Inflammatory macrophage (primary cell): ENCODE measurements around the gene MRPL44.
A peak's percentile ranks its signal among the peaks of the same experiment; 100 is the strongest.

Source experiments
- DNase-seq, 2 donors: peaks; one replicate each; pipeline ENCODE4 v3.0.0-alpha.2; 2020 to 2022

The MRPL44 gene

DNA sequence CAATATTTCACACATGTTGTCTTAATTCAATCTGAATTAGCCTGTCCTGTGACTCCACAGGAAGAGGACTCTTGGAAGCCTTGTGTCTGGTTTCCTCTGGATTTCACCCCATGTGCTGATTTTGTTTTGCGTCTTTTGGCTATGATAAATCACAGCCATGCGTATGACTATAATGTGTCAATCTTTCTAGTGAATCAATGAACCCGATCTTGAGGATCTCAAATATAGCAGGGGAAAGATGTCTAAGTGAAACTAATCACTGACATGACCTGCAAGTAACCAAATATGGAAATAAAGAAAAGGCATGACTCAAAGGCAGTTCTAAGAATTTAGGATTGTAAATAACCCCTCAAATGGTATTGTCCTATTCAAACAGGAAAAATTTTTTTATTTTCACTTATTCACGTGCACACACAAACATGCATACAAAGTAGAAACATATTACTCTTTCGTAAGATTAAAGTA lies 20.4 kb upstream of the MRPL44 start:
- DNase-seq: no peak

DNA sequence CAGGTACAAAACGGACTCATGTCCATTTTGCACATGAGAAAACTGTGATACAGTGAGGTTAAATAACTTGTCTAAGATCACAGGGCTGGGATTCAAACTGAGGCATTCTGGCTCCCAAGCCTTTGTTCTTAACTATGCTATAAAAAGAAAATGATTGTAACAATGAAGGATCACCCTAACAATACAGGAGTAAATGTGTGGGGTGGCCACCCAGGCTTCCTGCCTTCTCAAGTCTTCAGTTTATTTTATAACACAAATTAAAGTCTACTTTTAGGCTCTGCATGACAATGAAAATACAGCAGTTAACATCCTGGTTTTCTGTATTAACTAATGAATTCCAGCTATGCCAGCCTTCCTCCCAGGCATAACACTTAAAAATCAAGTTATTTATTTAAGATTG lies 19.7 kb upstream of the MRPL44 start:
- DNase-seq: no peak

DNA sequence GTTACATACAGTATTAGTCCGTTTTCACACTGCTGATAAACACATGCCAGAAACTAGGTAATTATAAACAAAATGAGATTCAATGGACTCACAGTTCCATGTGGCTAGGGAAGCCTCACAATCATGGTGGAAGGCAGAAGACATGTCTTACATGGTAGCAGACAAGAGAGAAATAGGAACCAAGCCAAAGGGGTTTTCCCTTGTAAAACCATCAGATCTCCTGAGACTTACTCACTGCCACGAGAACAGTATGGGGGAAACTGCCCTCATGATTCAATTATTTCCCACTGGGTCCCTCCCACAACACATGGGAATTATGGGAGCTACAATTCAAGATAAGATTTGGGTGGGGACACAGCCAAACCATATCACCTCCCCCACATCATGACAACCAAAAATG lies 17.8 kb upstream of the MRPL44 start:
- DNase-seq: peak; percentile 88 to 89

DNA sequence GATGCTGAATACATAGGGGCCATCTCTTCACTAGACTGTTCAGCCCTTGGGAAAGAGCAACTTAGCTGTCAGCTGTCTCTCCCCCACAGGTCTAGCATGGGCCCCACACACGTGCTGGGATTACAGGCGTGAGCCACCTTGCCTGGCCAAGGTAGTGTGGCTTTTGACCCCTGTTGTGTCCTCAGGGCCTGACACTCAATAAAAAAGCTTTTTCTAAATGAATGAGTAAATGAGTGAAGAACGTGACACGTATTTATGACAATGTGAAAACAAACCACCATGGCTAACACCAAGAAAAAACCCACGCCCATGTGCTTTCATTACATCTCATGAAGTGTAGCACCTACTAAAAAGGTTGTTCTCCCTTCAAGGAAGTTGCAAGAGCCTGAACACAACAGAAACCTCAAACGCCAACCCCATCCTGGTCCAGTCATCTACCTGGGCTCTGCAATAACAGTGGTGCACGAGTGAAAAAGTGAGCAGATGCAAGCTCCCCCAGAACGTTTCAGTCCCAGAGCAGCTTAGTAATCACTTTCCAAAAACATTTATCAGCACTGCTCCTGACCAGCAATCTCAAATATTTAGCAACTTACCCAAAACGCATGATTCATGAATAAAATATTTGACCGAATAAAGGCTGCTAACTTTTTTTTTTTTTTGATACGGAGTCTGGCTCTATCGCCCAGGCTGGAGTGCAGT lies 15.5 kb upstream of the MRPL44 start:
- DNase-seq: no peak

DNA sequence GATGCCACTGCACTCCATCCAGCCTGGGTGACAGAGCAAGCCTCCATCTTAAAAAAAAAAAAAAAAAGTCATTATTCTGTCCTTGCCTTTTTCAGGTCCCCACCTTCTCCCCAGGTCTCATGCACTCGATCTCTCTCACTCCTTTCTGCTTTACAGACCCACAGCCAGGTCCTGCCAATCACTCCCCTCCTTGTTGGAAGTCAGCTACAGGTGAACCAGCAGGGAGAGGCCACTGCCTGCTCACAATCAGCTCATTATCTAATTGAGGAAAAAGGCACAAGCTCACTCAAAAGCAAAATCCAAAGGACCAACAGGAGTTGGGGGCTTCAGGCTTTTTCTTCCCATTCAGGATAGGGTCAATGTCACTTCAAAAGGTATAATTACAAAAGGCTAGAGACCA lies 14.1 kb upstream of the MRPL44 start:
- DNase-seq: no peak

DNA sequence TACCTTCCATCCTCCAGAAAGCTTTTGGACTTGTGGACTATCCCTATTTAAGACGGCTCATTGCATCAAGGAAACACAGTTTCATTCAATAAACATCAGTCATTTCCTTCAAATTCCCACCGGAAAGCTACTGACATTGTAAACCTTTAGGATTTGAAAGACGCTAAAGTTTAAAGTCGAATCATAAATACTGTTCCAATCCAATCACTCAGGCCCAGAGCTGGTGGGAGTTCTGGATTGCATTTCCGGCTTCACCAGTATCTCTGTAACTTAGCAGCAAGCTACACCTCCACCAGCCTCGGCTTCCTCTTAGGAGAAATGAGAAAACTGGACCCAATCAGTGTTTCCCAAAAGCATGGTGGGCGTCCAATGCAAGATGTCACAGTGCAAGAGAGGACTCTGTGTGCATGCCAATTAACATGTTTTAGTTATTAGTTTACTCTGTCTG lies 13.7 kb upstream of the MRPL44 start:
- DNase-seq: peak; percentile 79 to 92

DNA sequence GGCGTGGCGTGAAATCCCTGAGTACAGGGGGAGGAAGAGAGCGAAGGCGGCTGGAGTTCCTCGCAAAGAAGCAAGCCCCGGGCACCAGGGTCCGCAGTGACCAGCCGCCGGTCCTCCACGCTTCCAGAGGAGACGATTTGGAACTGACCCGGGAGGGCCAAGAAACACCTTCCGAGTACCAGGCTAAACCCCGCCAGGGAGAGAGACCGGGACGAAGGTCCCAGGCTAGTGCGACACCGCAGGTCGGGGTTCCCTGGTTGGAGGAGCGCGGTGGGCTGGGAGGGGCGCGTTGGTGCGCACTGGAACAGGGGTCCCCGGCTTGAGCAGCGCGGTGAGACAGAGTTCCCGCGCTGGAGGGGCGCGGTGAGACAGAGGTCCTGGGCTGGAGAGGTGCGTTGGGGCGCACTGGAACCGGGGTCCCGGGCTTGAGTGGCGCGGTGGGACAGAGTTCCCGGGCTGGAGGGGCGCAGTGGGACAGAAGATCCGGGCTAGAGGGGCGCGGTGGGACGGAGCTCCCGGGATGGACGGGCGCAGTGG lies 13.0 kb upstream of the MRPL44 start:
- peak in 1 of 2 donors; percentile 31 for DNase-seq

DNA sequence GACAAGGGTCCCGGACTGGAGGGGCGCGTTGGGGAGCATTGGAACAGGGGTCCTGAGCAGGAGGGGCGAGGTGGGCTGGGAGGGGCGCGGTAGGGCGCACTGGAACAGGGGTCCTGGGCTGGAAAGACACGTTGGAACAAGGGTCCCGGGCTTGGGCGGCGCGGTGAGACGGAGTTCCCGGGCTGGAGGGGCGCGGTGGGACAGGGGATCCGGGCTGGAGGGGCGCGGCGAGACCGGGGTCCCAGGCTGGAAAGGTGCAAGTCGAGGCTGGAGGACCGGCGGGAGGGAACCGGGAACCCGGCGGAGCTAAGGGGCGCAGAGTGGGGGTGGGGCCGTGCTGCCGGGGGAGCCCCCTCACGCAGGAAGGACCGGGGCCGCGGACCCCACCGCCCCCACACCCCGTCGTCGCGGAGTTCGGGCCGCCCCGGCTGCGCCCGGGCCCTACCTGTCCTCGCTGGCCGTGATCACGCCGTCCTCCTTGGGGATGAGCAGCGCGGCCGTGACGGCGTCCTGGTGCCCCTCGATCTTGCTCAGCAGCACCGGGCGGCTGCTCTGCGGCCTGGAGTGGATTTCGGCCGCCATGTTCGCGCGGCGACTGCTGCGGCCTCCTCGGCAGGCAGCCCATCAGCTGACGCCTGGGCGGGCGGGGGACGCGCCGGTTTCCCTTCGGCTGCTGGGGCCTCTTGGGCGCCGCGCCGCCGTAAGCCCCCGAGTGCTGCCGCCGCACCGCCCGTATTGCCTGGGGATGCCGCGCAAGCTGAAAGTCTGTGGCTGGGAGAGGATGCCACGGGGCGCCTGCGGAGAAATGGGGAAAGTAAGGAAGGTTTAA lies 12.3 kb upstream of the MRPL44 start, which contains the start of gene WDFY1:
Gene WDFY1, minus strand, starts transcription at position 633 of the 829 bp plus-strand sequence. Its CDS starts 51 bp downstream, at position 582.
- peak; percentile 88 to 93 for DNase-seq

DNA sequence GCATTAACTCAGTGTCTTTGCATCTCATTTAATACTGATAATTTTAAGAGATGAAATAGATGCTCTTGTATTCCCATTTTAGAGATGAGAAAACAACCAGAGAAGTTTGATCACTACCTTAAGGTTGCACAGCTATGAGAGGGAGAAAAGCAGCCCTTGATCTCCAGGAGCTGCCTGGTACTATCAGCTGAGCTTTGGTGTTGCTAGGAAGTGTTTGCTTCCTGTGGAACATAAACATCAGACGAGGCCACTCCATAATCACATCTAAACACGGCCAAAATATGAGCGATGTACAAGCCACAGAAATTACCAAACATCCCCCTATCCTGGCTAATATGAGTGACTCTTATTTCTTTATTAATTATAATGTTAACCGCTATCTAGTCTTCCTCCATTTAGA lies 11.5 kb upstream of the MRPL44 start:
- DNase-seq: no peak

DNA sequence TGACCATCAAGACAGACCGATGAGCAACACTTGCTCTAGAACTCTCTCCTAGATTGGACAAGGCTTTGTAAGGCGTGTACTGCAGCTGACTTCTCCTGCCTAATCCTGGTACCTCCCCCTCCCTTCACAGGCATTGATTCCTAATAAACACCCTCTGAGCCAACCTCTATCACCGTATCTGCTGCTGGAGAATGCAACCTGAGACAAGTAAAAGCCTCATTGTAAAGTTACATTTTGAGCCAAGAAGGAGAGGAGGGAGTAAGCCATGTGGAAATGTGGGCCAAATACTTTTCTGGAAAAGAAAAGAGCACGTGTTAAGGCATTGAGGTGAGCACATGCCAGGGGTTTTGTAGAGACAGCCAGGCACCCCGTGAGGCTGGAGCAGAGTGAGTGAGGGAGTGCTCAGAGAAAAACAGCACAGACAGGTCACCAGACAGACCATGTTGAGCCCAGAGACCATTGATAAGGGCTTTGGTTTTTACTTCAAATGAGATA lies 9.5 kb upstream of the MRPL44 start:
- DNase-seq: no peak

DNA sequence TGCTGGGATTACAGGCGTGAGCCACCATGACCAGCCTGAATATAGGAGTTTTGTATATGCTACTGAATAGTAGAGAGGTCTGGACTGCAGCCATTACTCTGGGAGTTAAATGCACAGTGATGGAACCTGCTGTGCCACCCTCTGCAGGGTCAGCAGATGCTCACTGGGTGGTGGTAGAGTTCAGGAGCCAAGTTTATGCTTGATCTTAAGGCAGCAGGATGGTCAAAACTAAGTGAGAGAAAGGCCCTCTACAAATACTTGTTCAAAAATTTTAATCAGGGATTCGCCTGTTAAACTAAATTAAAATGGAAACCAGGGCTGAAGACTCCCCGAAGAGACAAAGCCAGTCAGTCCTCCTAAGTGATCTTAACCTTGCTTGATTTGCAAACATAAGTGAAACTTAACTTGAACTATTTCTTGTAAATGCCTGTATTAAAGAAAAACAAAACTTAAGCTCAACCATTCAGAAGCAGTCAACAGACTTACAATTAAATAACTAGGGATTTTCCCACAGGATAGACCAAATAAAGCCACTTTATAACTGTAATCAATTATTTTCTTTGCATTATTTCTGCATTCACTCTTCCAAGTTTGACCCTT lies 7.9 kb upstream of the MRPL44 start:
- DNase-seq: no peak

DNA sequence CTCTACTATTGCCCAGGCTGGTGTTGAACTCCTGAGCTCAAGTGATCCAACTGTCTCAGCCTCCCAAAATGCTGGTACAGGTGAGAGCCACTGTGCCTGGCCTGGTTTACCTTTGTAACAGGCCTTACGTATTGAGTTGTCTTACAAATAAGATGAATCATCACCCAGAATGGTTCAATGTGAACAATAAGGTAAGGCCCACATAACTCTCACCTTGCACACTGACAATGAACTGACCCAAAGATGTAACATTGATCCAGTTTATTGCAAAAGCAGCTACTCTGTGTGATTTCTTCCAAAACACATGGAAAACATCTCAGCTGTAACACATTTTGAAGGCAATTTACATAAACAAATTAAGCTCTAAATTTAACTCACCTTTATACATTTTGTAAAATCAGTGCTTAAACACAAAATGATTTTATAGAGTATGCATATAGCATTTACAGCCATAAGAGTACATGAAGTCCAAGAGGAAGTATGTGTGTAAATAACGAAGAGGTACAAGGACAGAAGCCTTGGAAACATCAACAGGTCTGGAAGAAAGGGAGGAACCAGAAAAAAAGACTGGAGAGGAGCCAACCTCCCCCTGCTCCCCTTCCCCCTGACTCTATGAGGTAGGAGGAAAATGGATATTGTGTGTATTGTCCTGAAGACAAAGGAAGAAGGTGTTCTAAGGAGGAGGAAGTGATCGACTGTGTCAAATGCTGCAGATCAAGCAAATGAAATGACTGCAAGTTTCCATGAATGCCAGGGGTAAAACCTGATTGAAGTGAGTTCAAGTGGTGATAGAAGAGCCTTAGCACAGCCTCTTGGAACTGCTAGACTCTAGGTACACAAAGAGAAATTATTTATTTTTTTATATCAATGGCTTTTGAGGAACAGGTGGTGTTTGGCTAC lies 6.6 kb upstream of the MRPL44 start:
- no peak for DNase-seq

DNA sequence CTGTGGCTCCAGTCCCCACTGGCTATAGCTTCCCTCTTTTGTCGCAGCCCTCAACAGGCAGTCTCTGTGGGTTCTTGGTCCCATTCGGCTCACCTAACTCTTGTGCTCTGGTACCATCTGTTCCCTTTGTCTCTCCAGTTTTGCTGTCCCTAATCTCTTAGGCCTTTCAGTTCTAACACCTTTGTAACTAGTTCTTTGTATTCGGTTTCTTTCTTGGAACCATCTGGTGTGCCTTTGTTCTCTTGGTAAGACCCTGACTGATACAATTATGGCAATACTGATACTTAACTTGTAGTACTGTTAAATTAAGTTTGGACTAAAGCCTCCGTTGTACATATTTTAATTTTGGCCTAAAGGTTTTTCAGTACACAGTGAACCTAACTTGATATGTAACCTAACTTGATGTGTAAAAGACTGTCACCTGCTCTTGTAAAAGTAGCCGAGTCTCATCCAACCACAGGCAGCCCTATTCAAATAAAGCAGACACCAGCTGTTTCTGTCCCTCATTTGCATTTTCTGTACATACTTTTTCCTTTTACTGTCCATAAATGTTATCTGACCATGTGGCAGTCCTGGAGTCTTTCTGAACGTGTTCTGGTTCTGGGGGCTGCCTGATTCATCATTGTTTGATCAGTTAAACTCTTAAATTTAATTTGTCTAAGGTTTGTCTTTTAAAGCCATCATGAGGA lies 4.8 kb upstream of the MRPL44 start:
- DNase-seq: no peak

DNA sequence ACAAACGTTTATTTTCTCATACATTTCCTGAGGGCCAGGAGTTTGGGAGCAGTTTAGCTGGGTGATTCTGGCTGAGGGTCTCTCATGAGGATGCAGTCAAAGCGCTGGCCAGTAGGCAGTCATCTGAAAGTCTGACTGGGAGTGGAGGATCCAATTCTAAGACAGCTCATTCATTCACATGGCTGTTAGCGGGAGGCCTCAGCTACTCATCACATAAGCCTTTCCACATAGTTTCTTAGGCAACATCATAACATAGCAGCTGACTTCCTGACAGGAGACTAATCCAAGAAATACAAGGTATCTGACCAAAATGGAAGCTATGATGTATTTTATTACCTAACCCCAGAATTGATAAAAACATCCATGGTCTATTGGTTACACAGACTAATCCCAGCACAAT lies 2.9 kb upstream of the MRPL44 start:
- peak; percentile 71 for DNase-seq

DNA sequence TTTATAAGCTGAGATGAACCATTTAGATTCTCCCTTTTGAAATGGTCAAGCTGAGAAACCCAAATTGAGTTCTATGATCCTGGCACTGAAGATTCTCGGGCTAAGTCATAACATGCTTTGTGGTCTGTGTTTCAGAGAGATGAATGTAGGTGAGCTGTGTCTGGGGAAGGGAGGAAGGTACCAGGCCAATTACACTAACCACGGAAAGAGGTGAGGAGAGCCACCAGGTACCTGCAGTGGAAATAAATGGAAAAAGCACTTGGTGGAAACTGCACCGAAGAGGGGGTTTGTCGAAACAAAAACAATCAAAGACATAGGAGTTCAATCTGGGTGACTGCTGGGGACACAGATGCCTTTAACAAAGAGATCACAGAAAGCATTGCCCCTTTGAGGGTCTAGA lies 963 bp upstream of the MRPL44 start:
- no peak for DNase-seq

DNA sequence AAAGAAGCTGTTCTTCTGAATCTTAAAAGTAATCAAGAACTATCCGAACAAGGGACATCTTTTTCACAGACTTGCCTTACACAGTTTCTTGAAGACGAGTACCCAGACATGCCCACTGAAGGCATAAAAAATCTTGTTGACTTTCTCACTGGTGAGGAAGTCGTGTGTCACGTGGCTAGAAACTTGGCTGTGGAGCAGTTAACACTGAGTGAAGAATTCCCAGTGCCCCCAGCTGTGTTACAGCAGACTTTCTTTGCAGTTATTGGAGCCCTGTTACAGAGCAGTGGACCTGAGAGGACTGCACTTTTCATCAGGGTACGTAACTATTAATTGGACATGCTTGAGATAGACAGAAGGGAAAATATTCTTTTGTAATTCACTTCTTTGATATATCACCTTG lies 2.4 kb downstream of the MRPL44 start:
- DNase-seq: peak; percentile 41 to 43

DNA sequence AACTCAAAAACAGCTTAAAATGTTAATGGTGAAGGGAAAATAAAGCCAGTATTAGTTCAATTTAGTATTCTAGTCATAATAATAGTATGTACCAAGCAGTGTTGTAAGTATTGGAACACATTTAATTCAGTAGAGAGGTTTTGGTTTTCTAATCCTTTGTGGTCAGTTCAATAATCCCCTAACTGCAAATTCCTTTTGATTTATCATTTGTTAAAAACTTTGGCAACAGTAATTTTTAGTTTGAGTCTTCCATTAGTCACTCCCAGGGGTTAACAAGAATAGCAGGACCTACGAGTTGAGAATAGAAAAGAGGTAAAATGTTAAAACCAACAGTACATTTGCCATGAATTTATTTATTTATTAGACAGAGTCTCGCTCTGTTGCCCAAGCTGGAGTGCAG lies 10.7 kb downstream of the MRPL44 start:
- no peak for DNase-seq

DNA sequence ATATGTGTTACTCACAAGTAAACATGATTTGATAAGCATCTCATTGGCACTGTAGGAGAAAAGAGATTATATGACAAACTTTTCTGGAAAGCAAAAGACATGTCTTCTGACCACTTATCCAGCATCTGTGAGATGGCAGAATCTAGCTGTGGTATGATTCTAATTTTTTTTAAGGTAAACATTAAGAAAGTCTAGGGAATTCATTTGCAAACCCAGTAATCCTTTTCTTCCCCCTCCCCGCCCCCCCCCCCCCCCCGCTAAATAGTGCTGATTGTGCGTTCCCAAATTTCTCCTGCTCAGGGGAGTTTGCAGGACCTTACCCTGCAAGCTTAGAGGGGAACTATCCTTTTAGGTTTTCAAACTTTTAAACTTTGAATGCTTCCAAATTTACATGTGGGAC lies 12.1 kb downstream of the MRPL44 start:
- DNase-seq: no peak

DNA sequence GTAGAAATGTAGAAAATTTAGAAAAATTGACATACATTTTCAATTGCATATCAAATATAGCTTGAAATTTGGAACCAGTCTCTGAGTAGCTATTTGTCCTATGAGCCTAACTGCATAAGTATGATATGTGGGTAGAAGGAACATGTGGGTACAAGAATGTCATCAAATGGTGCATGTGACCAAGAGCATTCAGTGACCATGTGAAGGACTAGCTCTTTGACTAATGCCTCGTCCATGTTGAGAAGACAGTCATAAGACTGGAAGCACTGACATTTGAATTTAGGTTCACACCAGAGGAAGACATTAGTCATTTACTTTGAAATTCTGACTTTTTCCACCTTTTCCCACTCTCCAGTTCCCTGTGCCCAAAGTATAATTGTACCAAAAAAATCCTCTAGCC lies 12.6 kb downstream of the MRPL44 start:
- DNase-seq: peak; percentile 85 to 92

DNA sequence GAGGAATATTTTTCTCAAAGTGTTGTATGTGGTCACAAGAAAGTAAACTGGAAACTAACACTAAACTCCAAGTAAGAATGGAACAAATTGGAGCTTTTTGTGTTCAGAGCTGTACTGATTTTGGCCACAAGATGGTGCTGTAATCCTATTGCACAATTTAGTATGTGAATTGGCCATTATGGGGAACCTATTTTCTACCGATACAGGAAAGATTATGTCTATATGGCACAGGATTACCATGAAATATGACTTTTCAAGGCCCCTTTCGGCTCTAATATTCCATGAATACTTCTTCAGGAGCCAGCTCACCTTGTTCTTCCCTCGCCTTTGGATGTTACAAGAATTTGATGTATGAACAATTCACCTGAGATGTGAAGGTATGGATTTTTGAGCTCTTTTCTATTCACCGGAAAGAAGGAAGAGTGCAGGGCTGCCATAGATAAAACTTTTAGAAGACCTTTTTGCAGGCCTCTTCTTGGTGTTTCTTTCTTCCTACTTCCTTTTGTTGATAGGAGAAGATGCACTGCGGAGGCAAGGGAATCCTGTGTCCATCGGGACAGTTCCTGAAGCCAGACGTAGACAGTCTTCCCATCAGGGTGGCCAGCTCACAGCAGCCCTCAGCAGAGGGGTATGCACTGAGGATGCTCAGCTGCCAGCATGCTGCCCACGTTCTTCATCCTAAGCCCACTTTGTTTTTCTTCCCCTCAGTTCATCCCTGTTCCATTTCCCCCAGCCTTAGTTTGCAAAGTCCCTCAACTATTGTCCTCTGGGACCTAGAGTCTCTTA lies 13.3 kb downstream of the MRPL44 start:
- peak; percentile 72 to 84 for DNase-seq
